Endodermal cell (in vitro differentiated cells): ENCODE data around the gene PRR36. TPM values are rescaled to one million over a fixed set of nuclear protein-coding genes. Genes with fewer than 3 reads are reported as not detected.
A peak's percentile ranks its signal among the peaks of the same experiment; 100 is the strongest.

Experiments
- DNase-seq: peaks from one replicate; pipeline ENCODE4 v3.0.0-alpha.2; 2017
- H3K27ac ChIP-seq: 2 replicates; pipeline ENCODE4 v1.5.1; 2013; ENCODE audit warnings: mild to moderate bottlenecking, low read depth, low read length, moderate library complexity
- H3K27me3 ChIP-seq: 2 replicates; pipeline ENCODE4 v1.6.1; 2013; ENCODE audit warnings: mild to moderate bottlenecking, low read length, moderate library complexity; ENCODE audit not compliant: insufficient read depth, control insufficient read depth, poor library complexity, severe bottlenecking
- H3K36me3 ChIP-seq: 2 replicates; pipeline ENCODE4 v1.7.0; 2013; ENCODE audit warnings: mild to moderate bottlenecking, low read length, moderate library complexity; ENCODE audit not compliant: control insufficient read depth, insufficient read depth
- H3K4me1 ChIP-seq: one replicate; pipeline ENCODE4 v1.7.0; 2013; ENCODE audit warnings: low read length; ENCODE audit not compliant: control insufficient read depth, insufficient read depth
- H3K4me3 ChIP-seq: 2 replicates; pipeline ENCODE4 v1.5.1; 2013; ENCODE audit warnings: mild to moderate bottlenecking, low read length, moderate library complexity
- H3K9ac ChIP-seq: 2 replicates; pipeline ENCODE4 v1.6.1; 2013; ENCODE audit warnings: mild to moderate bottlenecking, low read length, moderate library complexity; ENCODE audit not compliant: poor library complexity, severe bottlenecking; ENCODE audit errors: extremely low read depth
- H3K9me3 ChIP-seq: 2 replicates; pipeline ENCODE4 v1.6.1; 2013; ENCODE audit warnings: mild to moderate bottlenecking, low read length, moderate library complexity; ENCODE audit not compliant: control insufficient read depth
- H3K27ac Mint-ChIP-seq: 2 replicates; pipeline ENCODE4 v1.8.0; 2020; ENCODE audit warnings: mixed read lengths
- H3K27me3 Mint-ChIP-seq: 2 replicates; pipeline ENCODE4 v1.8.0; 2021; ENCODE audit warnings: mild to moderate bottlenecking, mixed read lengths; ENCODE audit not compliant: insufficient read depth
- H3K36me3 Mint-ChIP-seq: 2 replicates; pipeline ENCODE4 v1.8.0; 2020; ENCODE audit warnings: low read depth, mixed read lengths
- H3K4me1 Mint-ChIP-seq: 2 replicates; pipeline ENCODE4 v1.8.0; 2020; ENCODE audit warnings: mixed read lengths
- H3K4me3 Mint-ChIP-seq: 2 replicates; pipeline ENCODE4 v1.8.0; 2020; ENCODE audit warnings: mild to moderate bottlenecking, moderate library complexity, mixed read lengths
- H3K9me3 Mint-ChIP-seq: 2 replicates; pipeline ENCODE4 v1.8.0; 2020; ENCODE audit warnings: mild to moderate bottlenecking, mixed read lengths
- WGBS, 2 experiments: methylation state at CpG; one replicate each; pipeline versions ENCODE4 v1.1.5 to v1.1.7; 2013; ENCODE audit warnings: missing lambda C conversion rate in 2 of 2, mixed read lengths in 1 of 2; ENCODE audit not compliant: insufficient coverage in 1 of 2, insufficient read length in 1 of 2; 5-methylcytosine and 5-hydroxymethylcytosine counted together
- total RNA-seq, 2 donors: library from RNA; stranded (reverse); fragmentation: NEBNext Ultra II Directional in 1 of 2; extraction: Animal tissue kit (Norgen Biotek cat#: 25700) in 1 of 2; gene quantifications; 2 replicates in 1 of 2; 3 replicates in 1 of 2; pipeline ENCODE4 v1.2.1, GENCODE V29; 2021
- TF ChIP-seq, protein P1 (sequence below): fragments of 200-600 bp; sonication (generic); conservative IDR thresholded peaks from 2 replicates; pipeline ENCODE4 v1.5.0; 2021; ENCODE audit warnings: antibody characterized with exemption, mild to moderate bottlenecking

Gene PRR36
- total RNA-seq, 2 donors from 2014 or later, result 9.5 to 20.2 TPM

DNA sequence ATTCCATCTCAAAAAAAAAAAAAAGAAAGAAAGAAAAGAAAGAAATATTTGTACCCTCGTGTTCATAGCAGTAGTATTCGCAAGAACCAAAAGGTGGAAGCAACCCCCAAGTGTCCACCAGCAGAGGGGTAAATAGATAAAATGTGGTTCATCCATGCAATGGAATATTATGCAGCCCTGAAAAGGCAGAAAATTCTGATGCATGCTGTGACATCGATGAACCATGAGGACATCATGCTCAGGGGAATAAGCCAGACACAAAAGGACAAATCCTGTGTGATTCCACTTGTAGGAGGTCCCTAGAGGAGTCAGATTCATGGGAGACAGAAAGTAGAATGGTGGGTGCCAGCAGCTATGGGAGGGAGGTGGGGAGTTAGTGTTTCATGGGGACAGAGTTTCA lies 7.7 kb upstream of the PRR36 start:
- no peak overlapping the region for H3K4me3 Mint-ChIP-seq
- no peak for DNase-seq

DNA sequence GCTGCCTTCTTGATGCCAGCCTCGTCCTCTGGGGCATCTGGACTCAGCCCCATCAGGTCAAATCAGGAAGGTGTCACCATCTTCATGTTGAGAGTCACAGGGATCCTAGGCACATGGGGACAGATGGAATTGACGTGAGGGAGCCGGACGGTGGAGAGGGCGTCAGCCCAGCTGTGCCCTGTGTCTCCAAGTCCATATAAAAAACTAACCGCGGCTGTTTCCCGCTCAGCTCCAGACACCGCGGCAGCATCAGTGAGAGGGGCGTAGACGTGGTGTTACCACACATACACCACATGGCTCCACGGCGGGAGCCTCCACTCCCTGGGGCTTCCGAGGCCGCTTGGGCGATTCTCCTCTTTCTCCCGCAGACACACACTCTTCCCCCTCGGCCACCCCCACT lies 5.6 kb upstream of the PRR36 start:
- no peak overlapping the region for H3K4me3 Mint-ChIP-seq
- H3K27ac ChIP-seq, result no peak overlapping the region
- no peak overlapping the region for H3K27ac Mint-ChIP-seq
- no peaks in the 10 kb centered on the region for H3K36me3 ChIP-seq
- H3K36me3 Mint-ChIP-seq, result no peaks in the 10 kb centered on the region
- TF ChIP-seq, protein P1, sequence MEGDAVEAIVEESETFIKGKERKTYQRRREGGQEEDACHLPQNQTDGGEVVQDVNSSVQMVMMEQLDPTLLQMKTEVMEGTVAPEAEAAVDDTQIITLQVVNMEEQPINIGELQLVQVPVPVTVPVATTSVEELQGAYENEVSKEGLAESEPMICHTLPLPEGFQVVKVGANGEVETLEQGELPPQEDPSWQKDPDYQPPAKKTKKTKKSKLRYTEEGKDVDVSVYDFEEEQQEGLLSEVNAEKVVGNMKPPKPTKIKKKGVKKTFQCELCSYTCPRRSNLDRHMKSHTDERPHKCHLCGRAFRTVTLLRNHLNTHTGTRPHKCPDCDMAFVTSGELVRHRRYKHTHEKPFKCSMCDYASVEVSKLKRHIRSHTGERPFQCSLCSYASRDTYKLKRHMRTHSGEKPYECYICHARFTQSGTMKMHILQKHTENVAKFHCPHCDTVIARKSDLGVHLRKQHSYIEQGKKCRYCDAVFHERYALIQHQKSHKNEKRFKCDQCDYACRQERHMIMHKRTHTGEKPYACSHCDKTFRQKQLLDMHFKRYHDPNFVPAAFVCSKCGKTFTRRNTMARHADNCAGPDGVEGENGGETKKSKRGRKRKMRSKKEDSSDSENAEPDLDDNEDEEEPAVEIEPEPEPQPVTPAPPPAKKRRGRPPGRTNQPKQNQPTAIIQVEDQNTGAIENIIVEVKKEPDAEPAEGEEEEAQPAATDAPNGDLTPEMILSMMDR, result no peak
- no peaks in the 10 kb centered on the region for H3K9me3 Mint-ChIP-seq
- H3K27me3 Mint-ChIP-seq, result peaks cover 28% of the 10 kb centered on the region
- no peaks in the 10 kb centered on the region for H3K27me3 ChIP-seq
- no peak for DNase-seq
- no peaks in the 10 kb centered on the region for H3K4me1 Mint-ChIP-seq
- 95 to 98% methylated on average over 9 to 14 of the region's 19 CpGs for WGBS, 2 experiments
- H3K9me3 ChIP-seq, result no peaks in the 10 kb centered on the region
- H3K4me1 ChIP-seq, result no peaks in the 10 kb centered on the region
- no peak overlapping the region for H3K4me3 ChIP-seq
- no peak overlapping the region for H3K9ac ChIP-seq

More for the DNA sequence above, 7.7 kb upstream of the PRR36 start:
- Histone ChIP-seq H3K27me3 (no peaks in the 10 kb centered on the region), H3K4me1 (no peaks in the 10 kb centered on the region), H3K9ac (no peak overlapping the region), H3K4me3 (no peak overlapping the region), H3K36me3 (no peaks in the 10 kb centered on the region), H3K9me3 (no peaks in the 10 kb centered on the region), H3K27ac (no peak overlapping the region)
- no peaks in the 10 kb centered on the region for H3K36me3 Mint-ChIP-seq
- no peak overlapping the region for H3K27ac Mint-ChIP-seq
- WGBS, 2 experiments, result 86 to 88% methylated on average over 3 of the region's 3 CpGs
- peaks cover 23% of the 10 kb centered on the region for H3K27me3 Mint-ChIP-seq
- no peaks in the 10 kb centered on the region for H3K9me3 Mint-ChIP-seq
- TF ChIP-seq, protein P1, result no peak
- H3K4me1 Mint-ChIP-seq, result no peaks in the 10 kb centered on the region

DNA sequence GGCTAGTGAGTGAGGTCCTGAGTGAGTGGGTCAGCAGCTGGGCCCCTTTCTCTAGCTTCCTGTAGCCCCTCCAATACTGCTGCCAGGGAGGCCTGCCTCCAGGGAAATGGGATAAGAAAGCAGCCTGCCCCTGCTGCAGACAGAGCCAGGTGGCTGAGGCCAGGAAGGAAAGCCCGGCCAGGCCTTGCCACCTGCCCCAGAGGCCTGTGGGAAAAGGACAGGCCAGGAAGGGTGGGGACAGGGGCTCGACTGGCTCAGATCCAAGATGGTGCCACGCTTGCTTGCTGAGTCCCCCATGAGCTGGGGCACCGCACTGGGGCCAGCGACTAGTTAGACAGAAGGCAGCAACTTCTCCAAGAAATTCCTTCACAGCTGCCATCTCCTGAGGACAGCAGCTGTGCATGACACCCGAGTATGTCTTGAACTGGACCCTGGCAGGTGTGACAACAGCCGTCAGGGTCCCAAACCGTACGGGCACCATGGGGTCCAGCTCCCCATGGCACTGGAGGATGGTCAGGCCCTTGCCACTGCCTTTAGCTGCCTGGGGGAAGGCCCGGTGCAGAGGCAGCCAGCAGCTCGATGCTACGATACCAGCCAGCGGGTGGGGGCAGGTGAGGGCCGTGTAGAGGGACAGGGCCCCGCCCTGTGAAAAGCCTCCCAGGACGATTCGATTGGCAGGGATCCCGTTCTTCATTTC lies 5.1 kb upstream of the PRR36 start:
- Mint-ChIP-seq H3K36me3 (no peaks in the 10 kb centered on the region), H3K9me3 (no peaks in the 10 kb centered on the region), H3K27ac (no peak overlapping the region), H3K27me3 (peaks cover 33% of the 10 kb centered on the region), H3K4me1 (no peaks in the 10 kb centered on the region), H3K4me3 (no peak overlapping the region)
- DNase-seq, result peak; percentile 46
- WGBS, 2 experiments, result 91 to 92% methylated on average over 10 to 18 of the region's 18 CpGs
- no peaks in the 10 kb centered on the region for H3K9me3 ChIP-seq
- TF ChIP-seq, protein P1, result no peak
- no peak overlapping the region for H3K9ac ChIP-seq
- H3K36me3 ChIP-seq, result no peaks in the 10 kb centered on the region
- no peaks in the 10 kb centered on the region for H3K27me3 ChIP-seq
- H3K4me1 ChIP-seq, result no peaks in the 10 kb centered on the region
- no peak overlapping the region for H3K27ac ChIP-seq
- no peak overlapping the region for H3K4me3 ChIP-seq
